Astrocyte (in vitro differentiated cells and primary cell): ENCODE measurements around the gene JADE1.

ENCODE experiments used
- CTCF ChIP-seq: IDR thresholded peaks from 2 replicates; pipeline ENCODE4 v1.5.1; 2011; ENCODE audit warnings: low read depth, mild to moderate bottlenecking, inconsistent platforms, low read length, moderate library complexity; ENCODE audit not compliant: insufficient read depth
- EZH2 ChIP-seq: IDR thresholded peaks from 2 replicates; pipeline ENCODE4 v1.6.1; 2012; ENCODE audit warnings: mild to moderate bottlenecking, low read length, inconsistent platforms; ENCODE audit not compliant: insufficient read depth

DNA sequence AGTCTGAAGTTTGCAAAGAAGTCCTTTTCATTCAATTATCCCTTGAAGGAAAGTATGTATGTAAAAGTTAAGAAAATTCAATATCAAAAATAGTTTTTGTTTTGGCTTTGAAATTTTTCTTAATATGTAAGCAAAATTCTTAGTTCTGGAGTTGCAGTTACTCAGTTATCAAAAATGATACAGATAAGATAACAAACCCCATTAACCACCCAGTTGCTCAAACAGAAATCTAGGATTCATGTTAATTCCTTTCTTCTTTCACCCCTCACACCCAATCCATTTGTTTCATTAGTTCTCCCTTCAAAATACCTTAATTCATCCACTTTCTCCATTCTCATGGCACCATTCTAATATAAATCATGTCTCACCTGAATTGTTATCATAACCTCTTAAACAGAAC, 40.5 kb upstream of the JADE1 start:
- TF ChIP-seq CTCF (no peak), EZH2 (no peak)
